Heart right ventricle (tissue), 16 donors: ENCODE data around the gene JAK3. TPM values are rescaled to one million over a fixed set of nuclear protein-coding genes. Genes with fewer than 3 reads are reported as not detected.

Source experiments
- ATAC-seq, 8 donors: fragments of 200-7000 bp; cut with Tn5 transposase; one replicate each; pipeline ENCODE4 v1.9.1; 2020; ENCODE audit warnings: mild to moderate bottlenecking in 8 of 8, moderate library complexity in 8 of 8, moderate number of reproducible peaks in 1 of 8
- DNase-seq, 2 donors: peaks; one replicate each; pipeline ENCODE4 v3.0.0-alpha.2; 2020
- H3K27ac ChIP-seq, 10 donors: fragments of 200-600 bp; sonication (generic) in 2 of 10; one replicate each; pipeline versions ENCODE4 v1.5.0 to v1.8.0; 2020 to 2022; ENCODE audit warnings: mild to moderate bottlenecking in 3 of 10
- H3K27me3 ChIP-seq, 7 donors: fragments of 200-600 bp; one replicate each; pipeline ENCODE4 v1.8.0; 2021 to 2022; ENCODE audit warnings: mild to moderate bottlenecking in 2 of 7
- H3K36me3 ChIP-seq, 9 donors: fragments of 200-600 bp; sonication (generic) in 1 of 9; one replicate each; pipeline versions ENCODE4 v1.5.0 to v1.8.0; 2020 to 2022; ENCODE audit warnings: mild to moderate bottlenecking in 2 of 9
- H3K4me1 ChIP-seq, 9 donors: fragments of 200-600 bp; sonication (generic) in 1 of 9; one replicate each; pipeline versions ENCODE4 v1.5.0 to v1.8.0; 2020 to 2022; ENCODE audit warnings: mild to moderate bottlenecking in 4 of 9
- H3K4me3 ChIP-seq, 10 donors: fragments of 200-600 bp; sonication (generic) in 2 of 10; one replicate each; pipeline versions ENCODE4 v1.5.0 to v1.8.0; 2020 to 2022; ENCODE audit warnings: mild to moderate bottlenecking in 7 of 10, moderate library complexity in 2 of 10
- H3K9me3 ChIP-seq, 11 donors: fragments of 200-600 bp in 10 of 11; sonication (generic) in 2 of 11; one replicate each; pipeline versions ENCODE4 v1.5.0 to v1.8.0; 2013 to 2022; ENCODE audit warnings: mild to moderate bottlenecking in 2 of 11, control low read depth in 1 of 11, moderate library complexity in 1 of 11
- WGBS, 2 donors: extraction: QIAGEN DNeasy Blood & Tissue Kit; methylation state at CpG; one replicate each; pipeline ENCODE4 v1.1.7; 2013; ENCODE audit warnings: inconsistent platforms in 1 of 2; 5-methylcytosine and 5-hydroxymethylcytosine counted together
- intact Hi-C, 10 donors: fragments of 100-400 bp; cut with DNase I; formaldehyde crosslinking; loops; one replicate each; pipeline versions ENCODE4 v1.11.1 to v1.14.2; 2022
- polyA plus RNA-seq, 2 donors: library from polyadenylated mRNA; stranded (reverse); fragments of 200-250 nt; gene quantifications; one replicate each; pipeline ENCODE4 v1.2.3, GENCODE V29; 2013
- total RNA-seq, 10 donors: library from RNA; stranded (reverse); fragmentation: NEBNext Ultra II Directional in 3 of 10; extraction: Animal tissue kit (Norgen Biotek cat#: 25700) in 3 of 10; gene quantifications; one replicate each; pipeline versions ENCODE4 v1.2.1 to v1.2.4, GENCODE V29; 2021 to 2023
- TF ChIP-seq, protein P1 (sequence below), 9 donors: fragments of 200-600 bp; sonication (generic) in 2 of 9; IDR thresholded peaks; one replicate each; pipeline versions ENCODE4 v1.5.0 to v1.8.0; 2021 to 2022; ENCODE audit warnings: antibody characterized with exemption in 9 of 9, mild to moderate bottlenecking in 5 of 9, moderate library complexity in 1 of 9
- donor health status: Arrhythmogenic right ventricular cardiomyopathy.
- donor health status: ischemic (EF 13 %, LVEDD 7.1; RV severe dilation, severe dysfunction).
- donor health status: healthy with polysubstance abuse.
- donor health status: DM: no; HTN: yes; CAD: no.
- donor health status: DM: no; HTN: no; CAD: no.
- donor health status: ischemic (EF 25% LVEDD 6.9; RV normal size, moderate dysfunction).
- donor health status: ischemic (EF 25% LVEDD 5.7; RV mildly dilated, moderate dysfunction).
- donor health status: healthy.
- donor health status: DM: yes; HTN: yes; CAD: no.
- donor health status: Ischemic cardiomyopathy.
- donor health status: ischemic (EF 35%, LVEDD 5.7; RV mildly dilated, moderate dysfunction).
- donor health status: nonischemic (EF 11% LVEDD 7.7; RV severe dilation, severe dysfunction).
- donor health status: DM: yes; HTN: yes; CAD: no.
- donor health status: PGD.
- donor health status: ischemic (EF 29% LVEDD 5.4; RV normal size, mild dysfunction).
- donor health status: nonischemic (EF 23%, LVEDD 6.1; RV moderate dilation, normal function).

JAK3 gene
- total and polyA plus RNA-seq, 12 donors, result 0.59 to 16.9 (median 1.6) TPM

- H3K4me1 ChIP-seq, result no peaks in the 10 kb centered on the region
- intact Hi-C loops, result no loop called here
Measured at GRCh38 chr19:17886515-17886914, 38.7 kb upstream of the JAK3 start.

GRCh38 chr19:17883627-17884410, 36.0 kb upstream of the JAK3 start:
- ATAC-seq, result no peak
- Histone ChIP-seq H3K27ac (no peak overlapping the region), H3K27me3 (peaks cover 0 to 27% (median 5%) of the 10 kb centered on the region in 7 donors), H3K4me3 (no peak overlapping the region), H3K36me3 (no peaks in the 10 kb centered on the region), H3K4me1 (no peaks in the 10 kb centered on the region), H3K9me3 (no peaks in the 10 kb centered on the region)
- WGBS, 2 donors, result 64 to 68% methylated on average over 32 to 33 of the region's 33 CpGs
- TF ChIP-seq, protein P1, sequence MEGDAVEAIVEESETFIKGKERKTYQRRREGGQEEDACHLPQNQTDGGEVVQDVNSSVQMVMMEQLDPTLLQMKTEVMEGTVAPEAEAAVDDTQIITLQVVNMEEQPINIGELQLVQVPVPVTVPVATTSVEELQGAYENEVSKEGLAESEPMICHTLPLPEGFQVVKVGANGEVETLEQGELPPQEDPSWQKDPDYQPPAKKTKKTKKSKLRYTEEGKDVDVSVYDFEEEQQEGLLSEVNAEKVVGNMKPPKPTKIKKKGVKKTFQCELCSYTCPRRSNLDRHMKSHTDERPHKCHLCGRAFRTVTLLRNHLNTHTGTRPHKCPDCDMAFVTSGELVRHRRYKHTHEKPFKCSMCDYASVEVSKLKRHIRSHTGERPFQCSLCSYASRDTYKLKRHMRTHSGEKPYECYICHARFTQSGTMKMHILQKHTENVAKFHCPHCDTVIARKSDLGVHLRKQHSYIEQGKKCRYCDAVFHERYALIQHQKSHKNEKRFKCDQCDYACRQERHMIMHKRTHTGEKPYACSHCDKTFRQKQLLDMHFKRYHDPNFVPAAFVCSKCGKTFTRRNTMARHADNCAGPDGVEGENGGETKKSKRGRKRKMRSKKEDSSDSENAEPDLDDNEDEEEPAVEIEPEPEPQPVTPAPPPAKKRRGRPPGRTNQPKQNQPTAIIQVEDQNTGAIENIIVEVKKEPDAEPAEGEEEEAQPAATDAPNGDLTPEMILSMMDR (IDR thresholded peaks at IDR 0.05), result no peak
- intact Hi-C loops, result no loop called here
- no peak for DNase-seq

More at GRCh38 chr19:17886515-17886914, 38.7 kb upstream of the JAK3 start:
- Histone ChIP-seq H3K27me3 (peaks cover 0 to 41% (median 18%) of the 10 kb centered on the region in 7 donors), H3K4me3 (no peak overlapping the region), H3K9me3 (no peaks in the 10 kb centered on the region), H3K27ac (no peak overlapping the region), H3K36me3 (no peaks in the 10 kb centered on the region)
- 79 to 80% methylated on average over 7 of the region's 7 CpGs for WGBS, 2 donors
- ATAC-seq, result no peak
- DNase-seq, result no peak
- TF ChIP-seq, protein P1 (IDR thresholded peaks at IDR 0.05), result no peak

- ATAC-seq (no peak), DNase-seq (no peak)
- intact Hi-C loops, result no loop called here
- Histone ChIP-seq H3K27ac (no peak overlapping the region), H3K9me3 (no peaks in the 10 kb centered on the region), H3K4me3 (no peak overlapping the region), H3K36me3 (no peaks in the 10 kb centered on the region), H3K4me1 (no peaks in the 10 kb centered on the region), H3K27me3 (peaks cover 0 to 38% (median 11%) of the 10 kb centered on the region in 7 donors)
- WGBS, 2 donors, result 67 to 68% methylated on average over 7 of the region's 7 CpGs
- TF ChIP-seq, protein P1 (IDR thresholded peaks at IDR 0.05), result no peak
Measured at GRCh38 chr19:17881701-17882100, 33.9 kb upstream of the JAK3 start.

GRCh38 chr19:17879466-17879865, 31.7 kb upstream of the JAK3 start:
- no peaks in the 10 kb centered on the region for H3K4me1 ChIP-seq
- no peak overlapping the region for H3K27ac ChIP-seq
- WGBS, 2 donors, result 72 to 80% methylated on average over 7 of the region's 7 CpGs
- ATAC-seq, result no peak
- intact Hi-C loops, result no loop called here
- no peaks in the 10 kb centered on the region for H3K9me3 ChIP-seq
- TF ChIP-seq, protein P1 (IDR thresholded peaks at IDR 0.05), result no peak
- H3K36me3 ChIP-seq, result no peaks in the 10 kb centered on the region
- DNase-seq, result no peak
- no peak overlapping the region for H3K4me3 ChIP-seq
- peaks cover 7 to 55% (median 23%) of the 10 kb centered on the region in 7 donors for H3K27me3 ChIP-seq
